ENCODE data around the gene ARMC12. TPM values are rescaled to one million over a fixed set of nuclear protein-coding genes. Genes with fewer than 3 reads are reported as not detected.

Gene ARMC12
- total and polyA plus RNA-seq, 2 of the 13 experiments (the other 11 are each of a cell fraction or from before 2014, with no cell fraction given): 1.3 TPM; not detected in 1

- peak; percentile 49; the same call in 1 of the 2 replicates for TF ChIP-seq ZNF142 (CRISPR knock-in tag; IDR thresholded peaks at IDR 0.05)
- TF ChIP-seq SMYD3 (CRISPR knock-in tag; IDR thresholded peaks at IDR 0.05): 0 out of 2 replicates have a peak, but pooled peaks have one; percentile 12
- no peak; the same call in 1 of the 2 replicates for TF ChIP-seq ZNF430 (CRISPR knock-in tag; IDR thresholded peaks at IDR 0.05)
- no peak for TF ChIP-seq NR3C1 (CRISPR knock-in tag; IDR thresholded peaks at IDR 0.05)
- TF ChIP-seq ZNF281 (CRISPR knock-in tag; IDR thresholded peaks at IDR 0.05; ENCODE audit: borderline replicate concordance): peak; percentile 97
- no peak for TF ChIP-seq LRRFIP1 (CRISPR knock-in tag; conservative IDR thresholded peaks at IDR 0.05)
- no peak for TF ChIP-seq ZKSCAN5 (CRISPR knock-in tag; IDR thresholded peaks at IDR 0.05)
- TF ChIP-seq ETS1 (CRISPR knock-in tag; IDR thresholded peaks at IDR 0.05): no peak
- no peak for TF ChIP-seq ZUFSP (CRISPR knock-in tag; IDR thresholded peaks at IDR 0.05; ENCODE audit: borderline replicate concordance)
- TF ChIP-seq RARG (CRISPR knock-in tag; IDR thresholded peaks at IDR 0.05; ENCODE audit: low read depth): no peak
- TF ChIP-seq FOXJ3 (CRISPR knock-in tag; IDR thresholded peaks at IDR 0.05; ENCODE audit: borderline replicate concordance): peak; percentile 29; the same call in 1 of the 2 replicates
- TF ChIP-seq BORCS8-MEF2B (CRISPR knock-in tag; IDR thresholded peaks at IDR 0.05): peak; percentile 76
- peak; percentile 85 for TF ChIP-seq MXI1 (IDR thresholded peaks at IDR 0.05; ENCODE audit: borderline replicate concordance, low read depth, low read length)
Observed at GRCh38 chr6:35731736-35732532, 4.9 kb upstream of the ARMC12 start (continued).

Measured in HepG2 (cell line).